ENCODE results near the gene LHX6. TPM values are rescaled to one million over a fixed set of nuclear protein-coding genes. Genes with fewer than 3 reads are reported as not detected.

Gene LHX6
- total RNA-seq, 1 experiment from 2014 or later = 4.1 TPM

GRCh38 chr9:122159026-122159924 is 69.5 kb downstream of the LHX6 start, which contains the start of the genes MORN5 and NDUFA8:
MORN5 (plus strand) TSS chr9:122159908; CDS start chr9:122159973, 65 bp downstream.
NDUFA8 (minus strand) TSS chr9:122159779; CDS start chr9:122159677, 102 bp downstream.
- H3K79me2 ChIP-seq (ENCODE audit: insufficient read depth, low read length) = peaks cover 51% of the 10 kb centered on the region
- H2AFZ ChIP-seq (ENCODE audit: low read depth, low read length, poor library complexity, severe bottlenecking) = peak within 1 kb of the TSS; percentile 47
- peak within 1 kb of the TSS; percentile 82 for H3K9ac ChIP-seq (ENCODE audit: low read length)
- ChIA-PET RAD21 (ENCODE audit: low non-redundant PET in 1 of 2, low total read pairs in 2 of 2, uncharacterized antibody in 2 of 2, unreplicated experiment in 2 of 2) (no interaction called here), CTCF (interaction anchor here (1.1 to 2.8 kb wide), 3 partner anchors 14 to 191 kb away, joined by 3 to 11 read pairs (median 6); no protein-coding TSS in a partner anchor), POLR2A (no interaction called here)
- peak within 1 kb of the TSS; percentile 75 to 92 for H3K4me3 ChIP-seq (replicated peaks in 1 of 2; ENCODE audit: low read depth in 1 of 2, low read length in 2 of 2)
- BruUV-seq (replicated peaks) = TSS peak; percentile 72
- 0 out of 2 replicates have a peak, but pooled peaks cover 4% of the 10 kb centered on the region for H4K20me1 ChIP-seq (ENCODE audit: insufficient read depth)
- no peaks in the 10 kb centered on the region for H3K9me2 ChIP-seq (ENCODE audit: insufficient read depth)
- peak; percentile 94 for DNase-seq (ENCODE audit: low read depth, low spot score)
- TF ChIP-seq EGR1 (IDR thresholded peaks at IDR 0.05; ENCODE audit: low read depth) (0 out of 2 replicates have a peak, but pooled peaks have one; percentile 46), ZFX (IDR thresholded peaks at IDR 0.05) (peak; percentile 91), EZH2 (IDR thresholded peaks at IDR 0.05) (no peak), POLR2AphosphoS5 (IDR thresholded peaks at IDR 0.05; ENCODE audit: low read depth, low read length) (peak; percentile 95), POLR2A (IDR thresholded peaks at IDR 0.05; ENCODE audit: borderline replicate concordance, extremely low read depth, insufficient read depth, insufficient read length) (peak; percentile 74), JUND (IDR thresholded peaks at IDR 0.05) (no peak), SIN3A (IDR thresholded peaks at IDR 0.05; ENCODE audit: low read depth) (peak; percentile 9; the same call in 1 of the 2 replicates)
- TF ChIP-seq, protein P1, sequence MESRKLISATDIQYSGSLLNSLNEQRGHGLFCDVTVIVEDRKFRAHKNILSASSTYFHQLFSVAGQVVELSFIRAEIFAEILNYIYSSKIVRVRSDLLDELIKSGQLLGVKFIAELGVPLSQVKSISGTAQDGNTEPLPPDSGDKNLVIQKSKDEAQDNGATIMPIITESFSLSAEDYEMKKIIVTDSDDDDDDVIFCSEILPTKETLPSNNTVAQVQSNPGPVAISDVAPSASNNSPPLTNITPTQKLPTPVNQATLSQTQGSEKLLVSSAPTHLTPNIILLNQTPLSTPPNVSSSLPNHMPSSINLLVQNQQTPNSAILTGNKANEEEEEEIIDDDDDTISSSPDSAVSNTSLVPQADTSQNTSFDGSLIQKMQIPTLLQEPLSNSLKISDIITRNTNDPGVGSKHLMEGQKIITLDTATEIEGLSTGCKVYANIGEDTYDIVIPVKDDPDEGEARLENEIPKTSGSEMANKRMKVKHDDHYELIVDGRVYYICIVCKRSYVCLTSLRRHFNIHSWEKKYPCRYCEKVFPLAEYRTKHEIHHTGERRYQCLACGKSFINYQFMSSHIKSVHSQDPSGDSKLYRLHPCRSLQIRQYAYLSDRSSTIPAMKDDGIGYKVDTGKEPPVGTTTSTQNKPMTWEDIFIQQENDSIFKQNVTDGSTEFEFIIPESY (IDR thresholded peaks at IDR 0.05; ENCODE audit: extremely low read depth, insufficient replicate concordance, low read length) = no peak
- TF ChIP-seq, protein P2, sequence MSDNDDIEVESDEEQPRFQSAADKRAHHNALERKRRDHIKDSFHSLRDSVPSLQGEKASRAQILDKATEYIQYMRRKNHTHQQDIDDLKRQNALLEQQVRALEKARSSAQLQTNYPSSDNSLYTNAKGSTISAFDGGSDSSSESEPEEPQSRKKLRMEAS (IDR thresholded peaks at IDR 0.05) = no peak
- TF ChIP-seq, protein P3, sequence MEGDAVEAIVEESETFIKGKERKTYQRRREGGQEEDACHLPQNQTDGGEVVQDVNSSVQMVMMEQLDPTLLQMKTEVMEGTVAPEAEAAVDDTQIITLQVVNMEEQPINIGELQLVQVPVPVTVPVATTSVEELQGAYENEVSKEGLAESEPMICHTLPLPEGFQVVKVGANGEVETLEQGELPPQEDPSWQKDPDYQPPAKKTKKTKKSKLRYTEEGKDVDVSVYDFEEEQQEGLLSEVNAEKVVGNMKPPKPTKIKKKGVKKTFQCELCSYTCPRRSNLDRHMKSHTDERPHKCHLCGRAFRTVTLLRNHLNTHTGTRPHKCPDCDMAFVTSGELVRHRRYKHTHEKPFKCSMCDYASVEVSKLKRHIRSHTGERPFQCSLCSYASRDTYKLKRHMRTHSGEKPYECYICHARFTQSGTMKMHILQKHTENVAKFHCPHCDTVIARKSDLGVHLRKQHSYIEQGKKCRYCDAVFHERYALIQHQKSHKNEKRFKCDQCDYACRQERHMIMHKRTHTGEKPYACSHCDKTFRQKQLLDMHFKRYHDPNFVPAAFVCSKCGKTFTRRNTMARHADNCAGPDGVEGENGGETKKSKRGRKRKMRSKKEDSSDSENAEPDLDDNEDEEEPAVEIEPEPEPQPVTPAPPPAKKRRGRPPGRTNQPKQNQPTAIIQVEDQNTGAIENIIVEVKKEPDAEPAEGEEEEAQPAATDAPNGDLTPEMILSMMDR (IDR thresholded peaks at IDR 0.05 in 2 of 3, conservative IDR thresholded peaks at IDR 0.05 in 1 of 3; ENCODE audit: borderline replicate concordance in 1 of 3, insufficient read depth in 1 of 3, low read depth in 2 of 3, low read length in 2 of 3) = peak in 1 of 3 experiments; percentile 9; a peak in 1 of 6 replicates
- ATAC-seq = peak; percentile 93
- H3K4me1 ChIP-seq (ENCODE audit: control insufficient read depth in 1 of 2, insufficient read depth in 2 of 2, low read length in 2 of 2) = peaks cover 4 to 13% of the 10 kb centered on the region in 2 experiments
- intact Hi-C loops (cut with micrococcal nuclease) = no loop called here
- no peaks in the 10 kb centered on the region for H3K27me3 ChIP-seq (ENCODE audit: insufficient read depth, low read length)
- H3K9me3 ChIP-seq (ENCODE audit: control insufficient read depth in 1 of 2, insufficient read depth in 1 of 2, low read depth in 1 of 2, low read length in 2 of 2) = peaks cover 0 to 6% of the 10 kb centered on the region in 2 experiments; a peak in 1 of 4 replicates
- H3K4me2 ChIP-seq (ENCODE audit: low read length) = peak within 1 kb of the TSS; percentile 86
- H3K27ac ChIP-seq (ENCODE audit: low read depth, low read length) = peak within 1 kb of the TSS; percentile 49
- no peaks in the 10 kb centered on the region; a peak in 1 of 4 replicates for H3K36me3 ChIP-seq (ENCODE audit: control insufficient read depth in 1 of 2, insufficient read depth in 2 of 2, low read length in 2 of 2)
